ENCODE data around the gene TBC1D22B. TPM values are rescaled to one million over a fixed set of nuclear protein-coding genes. Genes with fewer than 3 reads are reported as not detected.

Gene TBC1D22B, protein sequence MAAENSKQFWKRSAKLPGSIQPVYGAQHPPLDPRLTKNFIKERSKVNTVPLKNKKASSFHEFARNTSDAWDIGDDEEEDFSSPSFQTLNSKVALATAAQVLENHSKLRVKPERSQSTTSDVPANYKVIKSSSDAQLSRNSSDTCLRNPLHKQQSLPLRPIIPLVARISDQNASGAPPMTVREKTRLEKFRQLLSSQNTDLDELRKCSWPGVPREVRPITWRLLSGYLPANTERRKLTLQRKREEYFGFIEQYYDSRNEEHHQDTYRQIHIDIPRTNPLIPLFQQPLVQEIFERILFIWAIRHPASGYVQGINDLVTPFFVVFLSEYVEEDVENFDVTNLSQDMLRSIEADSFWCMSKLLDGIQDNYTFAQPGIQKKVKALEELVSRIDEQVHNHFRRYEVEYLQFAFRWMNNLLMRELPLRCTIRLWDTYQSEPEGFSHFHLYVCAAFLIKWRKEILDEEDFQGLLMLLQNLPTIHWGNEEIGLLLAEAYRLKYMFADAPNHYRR
- 10 to 100 TPM in 2 of 4 donors, 1 to 10 TPM in 2; 6.4 to 11.2 (median 8.6) TPM for polyA plus RNA-seq
- long read RNA-seq, donor 1, result 0 reads
- long read RNA-seq, donor 2, result 0 reads
- long read RNA-seq, donor 3, result 0 reads
- long read RNA-seq, donor 4, result 0 reads
- long read RNA-seq, donor 5, result 0 reads
- long read RNA-seq, donor 6, result 0 reads
- long read RNA-seq, donor 7, partial matches to known transcripts, result 0 of 1 reads
- long read RNA-seq, donor 7, other reads (novel, unspliced or antisense), result 0 of 1 reads
- long read RNA-seq, donor 8, result 0 reads
- long read RNA-seq, donor 9, result 0 reads
- long read RNA-seq, donor 10, result 0 reads

DNA sequence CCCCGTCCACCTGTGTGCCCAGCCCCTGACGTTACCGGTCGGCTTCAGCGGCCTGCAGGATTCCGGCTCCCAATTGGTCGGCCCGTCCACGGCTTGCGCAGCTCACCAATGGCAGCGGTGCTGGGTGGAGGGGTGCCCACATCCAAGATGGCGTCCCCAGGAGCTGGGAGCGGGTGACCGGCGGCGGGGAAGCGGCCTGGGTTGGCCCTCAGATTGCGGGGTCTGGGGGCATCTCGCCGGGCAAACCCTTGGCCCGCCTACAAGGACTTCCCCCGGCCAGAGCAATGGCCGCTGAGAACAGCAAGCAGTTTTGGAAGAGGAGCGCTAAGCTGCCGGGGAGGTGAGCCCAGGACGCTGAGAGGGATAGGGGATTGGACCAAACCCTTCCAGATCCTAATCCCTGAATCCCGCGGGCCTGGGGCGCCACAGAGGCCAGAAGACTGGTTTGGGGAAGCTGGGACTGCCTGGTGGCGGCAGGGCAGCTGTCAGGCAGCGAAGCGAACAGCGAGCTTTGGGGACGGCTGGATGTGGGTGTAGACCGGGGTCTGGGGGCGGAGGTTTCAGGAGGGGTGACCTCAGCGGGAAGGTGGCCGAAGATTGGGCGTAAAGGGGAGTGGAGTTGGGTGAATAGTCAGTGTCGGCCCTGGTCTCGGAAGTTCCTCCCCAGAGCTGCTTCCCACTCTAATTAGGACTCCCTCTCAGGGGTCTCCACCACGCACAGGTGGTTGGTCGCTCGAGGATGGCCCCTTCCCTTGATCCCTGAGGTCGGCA, at the start of gene TBC1D22B, which contains the start of gene TMEM217:
Gene TBC1D22B (plus strand): TSS at position 139 of the 771 bp plus-strand sequence. CDS start 146 bp downstream, at position 285.
Gene TMEM217 (minus strand): TSS at position 511 of the 771 bp plus-strand sequence. CDS start 39,114 bp downstream, outside the sequence.
- peak; percentile 98 for DNase-seq
- no peak for FAIRE-seq
- H3K36me3 ChIP-seq (ENCODE audit: control insufficient read depth in 3 of 3, insufficient read depth in 2 of 3, low read depth in 1 of 3, low read length in 3 of 3), result no peaks in the 10 kb centered on the region
- H3K4me1 ChIP-seq (ENCODE audit: control insufficient read depth in 3 of 3, insufficient read depth in 2 of 3, low read depth in 1 of 3, low read length in 2 of 3), result peaks cover 2 to 14% (median 5%) of the 10 kb centered on the region in 3 donors
- WGBS, 3 donors, result 0% methylated on average over 43 to 45 of the region's 45 CpGs
- H3K27me3 ChIP-seq (ENCODE audit: control insufficient read depth in 3 of 3, insufficient read depth in 3 of 3, low read length in 3 of 3), result no peaks in the 10 kb centered on the region
- H3K27ac ChIP-seq (ENCODE audit: low read depth in 1 of 3, low read length in 2 of 3), result peak within 1 kb of the TSS; percentile 61 to 86 (median 72)
- no peaks in the 10 kb centered on the region for H3K9me3 ChIP-seq (ENCODE audit: control insufficient read depth in 2 of 2, insufficient read depth in 1 of 2, low read depth in 1 of 2, low read length in 1 of 2)
- H3K4me3 ChIP-seq (ENCODE audit: low read depth in 1 of 3, low read length in 3 of 3), result peak within 1 kb of the TSS; percentile 63 to 89 (median 81)

DNA sequence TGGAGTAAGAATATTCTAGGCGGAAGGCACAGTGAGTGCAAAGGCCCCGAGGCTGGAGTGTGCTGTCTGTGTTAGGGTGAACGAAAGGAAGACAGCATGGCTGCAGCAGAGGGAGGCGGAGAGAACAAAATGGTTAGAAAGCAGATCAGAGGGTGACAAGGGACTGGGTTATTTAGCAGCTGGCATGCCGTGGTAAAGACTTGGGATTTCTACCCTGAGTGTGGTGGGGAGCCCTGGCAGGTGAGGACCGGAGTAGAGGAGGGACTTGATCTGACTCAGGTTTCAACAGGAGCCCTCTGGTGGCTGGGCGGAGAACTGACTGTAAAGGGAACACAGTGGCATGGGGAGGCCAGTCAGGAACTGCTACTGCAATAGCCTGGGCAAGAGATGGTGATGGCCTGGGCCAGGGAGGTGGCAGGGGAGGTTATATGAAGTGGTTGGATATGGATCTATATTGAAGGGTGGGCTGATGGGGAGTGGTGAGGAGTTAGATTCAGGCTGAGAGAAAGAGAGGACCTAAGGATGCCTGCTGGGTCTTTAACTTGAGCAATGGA, 49.6 kb upstream of the TBC1D22B start:
- no peak for FAIRE-seq
- WGBS, 3 donors, result 53 to 62% (median 54%) methylated on average over 7 of the region's 7 CpGs
- no peaks in the 10 kb centered on the region for H3K27me3 ChIP-seq (ENCODE audit: control insufficient read depth in 3 of 3, insufficient read depth in 3 of 3, low read length in 3 of 3)

DNA sequence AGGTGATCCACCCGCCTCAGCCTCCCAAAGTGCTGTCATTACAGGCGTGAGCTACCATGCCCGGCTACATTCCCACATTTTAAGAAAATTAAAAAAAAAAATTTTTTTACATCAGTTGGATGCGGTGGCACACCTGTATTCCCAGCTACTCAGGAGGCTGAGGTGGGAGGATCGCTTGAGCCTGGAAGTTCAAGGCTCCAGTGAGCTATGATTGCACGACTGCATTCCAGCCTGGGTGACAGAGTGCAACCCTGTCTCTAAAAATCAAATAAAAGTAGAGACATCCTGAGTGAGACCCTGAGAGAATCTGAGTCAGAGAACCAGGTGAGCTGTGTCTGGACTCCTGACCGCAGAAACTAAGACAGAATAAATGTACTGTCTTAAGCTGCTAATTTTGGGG, 48.8 kb upstream of the TBC1D22B start:
- no peak for DNase-seq
- FAIRE-seq, result no peak
- Histone ChIP-seq H3K27ac (ENCODE audit: low read depth in 1 of 3, low read length in 2 of 3) (no peak overlapping the region), H3K4me3 (ENCODE audit: low read depth in 1 of 3, low read length in 3 of 3) (no peak overlapping the region), H3K27me3 (ENCODE audit: control insufficient read depth in 3 of 3, insufficient read depth in 3 of 3, low read length in 3 of 3) (no peaks in the 10 kb centered on the region), H3K4me1 (ENCODE audit: control insufficient read depth in 3 of 3, insufficient read depth in 2 of 3, low read depth in 1 of 3, low read length in 2 of 3) (peaks cover 3 to 15% (median 6%) of the 10 kb centered on the region in 3 donors), H3K36me3 (ENCODE audit: control insufficient read depth in 3 of 3, insufficient read depth in 2 of 3, low read depth in 1 of 3, low read length in 3 of 3) (no peaks in the 10 kb centered on the region), H3K9me3 (ENCODE audit: control insufficient read depth in 2 of 2, insufficient read depth in 1 of 2, low read depth in 1 of 2, low read length in 1 of 2) (no peaks in the 10 kb centered on the region)
- WGBS, 3 donors, result 83 to 92% (median 89%) methylated on average over 7 of the region's 7 CpGs

More for the DNA sequence above, 49.6 kb upstream of the TBC1D22B start:
- Histone ChIP-seq H3K27ac (ENCODE audit: low read depth in 1 of 3, low read length in 2 of 3) (no peak overlapping the region), H3K9me3 (ENCODE audit: control insufficient read depth in 2 of 2, insufficient read depth in 1 of 2, low read depth in 1 of 2, low read length in 1 of 2) (no peaks in the 10 kb centered on the region), H3K4me3 (ENCODE audit: low read depth in 1 of 3, low read length in 3 of 3) (no peak overlapping the region), H3K36me3 (ENCODE audit: control insufficient read depth in 3 of 3, insufficient read depth in 2 of 3, low read depth in 1 of 3, low read length in 3 of 3) (no peaks in the 10 kb centered on the region), H3K4me1 (ENCODE audit: control insufficient read depth in 3 of 3, insufficient read depth in 2 of 3, low read depth in 1 of 3, low read length in 2 of 3) (peaks cover 3 to 22% (median 6%) of the 10 kb centered on the region in 3 donors)
- peak; percentile 89 to 92 for DNase-seq

DNA sequence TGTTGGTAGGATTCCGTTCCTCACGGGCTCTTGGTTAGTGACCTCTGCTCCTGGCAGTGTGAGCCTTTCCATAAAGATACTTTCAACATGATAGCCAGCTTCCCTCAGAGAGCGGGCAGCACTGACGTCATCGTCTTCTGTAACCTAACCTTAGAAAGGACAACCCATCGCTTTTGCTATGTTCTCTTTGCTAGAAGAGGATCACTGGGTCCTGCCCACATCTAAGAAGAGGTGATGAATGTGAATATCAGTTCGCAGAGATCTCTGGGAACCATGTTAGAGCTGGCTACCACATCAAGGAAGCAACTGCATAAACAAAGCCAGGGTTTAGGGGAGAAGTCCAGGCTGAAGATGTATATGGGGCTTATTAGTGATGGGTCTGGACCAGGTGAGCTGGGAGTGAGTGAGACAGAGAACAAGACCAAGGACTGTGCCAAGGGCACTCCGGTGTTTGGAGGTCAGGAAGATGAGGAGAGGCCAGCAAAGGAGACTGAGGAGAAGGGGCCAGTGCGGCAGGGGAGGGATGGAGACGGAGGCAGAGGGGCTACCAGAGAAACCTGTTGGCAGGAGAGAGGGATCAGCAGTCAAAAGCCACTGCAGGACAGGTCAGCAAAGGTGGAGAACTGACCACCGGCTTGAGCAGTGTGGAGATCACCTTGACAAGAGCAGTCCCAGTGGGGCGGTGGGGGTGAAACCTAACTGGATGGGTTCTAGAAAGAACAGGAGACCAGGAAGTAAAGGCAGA, 47.9 kb upstream of the TBC1D22B start:
- 80 to 86% (median 86%) methylated on average over 12 of the region's 12 CpGs for WGBS, 3 donors
- Histone ChIP-seq H3K4me3 (ENCODE audit: low read depth in 1 of 3, low read length in 3 of 3) (no peak overlapping the region), H3K4me1 (ENCODE audit: control insufficient read depth in 3 of 3, insufficient read depth in 2 of 3, low read depth in 1 of 3, low read length in 2 of 3) (peaks cover 3 to 8% (median 6%) of the 10 kb centered on the region in 3 donors), H3K27ac (ENCODE audit: low read depth in 1 of 3, low read length in 2 of 3) (peak overlapping the region in 1 of 3 donors; percentile 68), H3K36me3 (ENCODE audit: control insufficient read depth in 3 of 3, insufficient read depth in 2 of 3, low read depth in 1 of 3, low read length in 3 of 3) (no peaks in the 10 kb centered on the region), H3K27me3 (ENCODE audit: control insufficient read depth in 3 of 3, insufficient read depth in 3 of 3, low read length in 3 of 3) (no peaks in the 10 kb centered on the region), H3K9me3 (ENCODE audit: control insufficient read depth in 2 of 2, insufficient read depth in 1 of 2, low read depth in 1 of 2, low read length in 1 of 2) (no peaks in the 10 kb centered on the region)
- FAIRE-seq (no peak), DNase-seq (no peak)

DNA sequence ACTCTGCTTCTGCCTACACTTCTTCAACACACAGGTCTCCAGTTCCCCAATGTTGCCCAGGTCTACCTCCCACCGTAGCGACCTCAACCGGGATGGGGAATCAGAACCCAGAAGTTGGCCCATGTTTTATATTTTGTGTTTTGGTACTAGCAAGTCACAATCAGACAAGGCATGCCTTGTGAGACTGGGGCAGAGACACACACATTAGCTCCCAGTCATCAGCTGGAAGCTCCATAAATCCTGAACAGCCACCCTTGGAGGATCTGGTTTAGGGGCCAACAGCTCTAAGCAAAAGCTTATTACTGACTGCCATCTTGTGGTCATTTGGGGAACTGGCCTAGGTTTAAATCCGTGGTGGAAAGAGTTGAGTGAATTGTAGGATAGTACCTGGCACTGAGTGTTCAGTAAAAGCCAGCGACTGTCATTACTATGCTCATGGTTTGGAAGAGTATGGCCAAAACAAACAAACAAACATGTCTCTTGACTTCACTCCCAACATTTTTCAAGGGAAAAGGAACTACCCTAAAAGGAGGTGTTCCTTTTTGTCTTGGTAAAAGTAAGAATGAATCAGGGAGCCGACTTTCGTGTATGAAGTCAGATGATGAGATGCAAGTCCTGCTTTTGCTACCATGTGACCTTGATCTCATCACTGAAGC, 47.1 kb upstream of the TBC1D22B start:
- DNase-seq (peak; percentile 88), FAIRE-seq (no peak)
- H3K4me3 ChIP-seq (ENCODE audit: low read depth in 1 of 3, low read length in 3 of 3), result no peak overlapping the region
- H3K27ac ChIP-seq (ENCODE audit: low read depth in 1 of 3, low read length in 2 of 3), result peak overlapping the region in 1 of 3 donors; percentile 68
- H3K4me1 ChIP-seq (ENCODE audit: control insufficient read depth in 3 of 3, insufficient read depth in 2 of 3, low read depth in 1 of 3, low read length in 2 of 3), result peaks cover 0 to 3% (median 2%) of the 10 kb centered on the region in 3 donors
- no peaks in the 10 kb centered on the region for H3K9me3 ChIP-seq (ENCODE audit: control insufficient read depth in 2 of 2, insufficient read depth in 1 of 2, low read depth in 1 of 2, low read length in 1 of 2)
- no peaks in the 10 kb centered on the region for H3K27me3 ChIP-seq (ENCODE audit: control insufficient read depth in 3 of 3, insufficient read depth in 3 of 3, low read length in 3 of 3)
- H3K36me3 ChIP-seq (ENCODE audit: control insufficient read depth in 3 of 3, insufficient read depth in 2 of 3, low read depth in 1 of 3, low read length in 3 of 3), result no peaks in the 10 kb centered on the region
- WGBS, 3 donors, result 59 to 65% (median 65%) methylated on average over 7 of the region's 7 CpGs

DNA sequence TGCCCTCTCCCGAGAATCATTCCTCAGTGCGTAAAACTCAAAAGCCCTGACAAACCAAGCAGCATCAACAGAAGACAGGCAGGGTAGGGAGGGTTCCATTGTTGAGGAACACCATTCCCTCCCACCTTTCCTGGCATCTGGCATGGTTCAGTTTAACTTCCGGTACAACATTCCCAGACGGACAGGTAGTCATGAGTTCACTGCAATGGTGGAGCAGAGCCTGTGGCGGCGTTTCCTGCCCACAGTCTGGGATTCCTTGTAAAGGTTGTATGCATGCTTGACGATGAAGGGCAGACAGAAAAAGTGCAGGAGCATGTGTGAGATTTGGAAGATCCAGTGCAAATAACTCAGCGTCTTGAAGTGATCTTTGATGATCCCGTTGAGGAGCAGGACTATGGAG, 45.3 kb upstream of the TBC1D22B start:
- FAIRE-seq, result no peak
- H3K27ac ChIP-seq (ENCODE audit: low read depth in 1 of 3, low read length in 2 of 3), result no peak overlapping the region
- no peaks in the 10 kb centered on the region for H3K9me3 ChIP-seq (ENCODE audit: control insufficient read depth in 2 of 2, insufficient read depth in 1 of 2, low read depth in 1 of 2, low read length in 1 of 2)
- H3K4me1 ChIP-seq (ENCODE audit: control insufficient read depth in 3 of 3, insufficient read depth in 2 of 3, low read depth in 1 of 3, low read length in 2 of 3), result peaks cover 0 to 3% (median 0%) of the 10 kb centered on the region in 3 donors
- no peak overlapping the region for H3K4me3 ChIP-seq (ENCODE audit: low read depth in 1 of 3, low read length in 3 of 3)
- H3K27me3 ChIP-seq (ENCODE audit: control insufficient read depth in 3 of 3, insufficient read depth in 3 of 3, low read length in 3 of 3), result no peaks in the 10 kb centered on the region
- no peaks in the 10 kb centered on the region for H3K36me3 ChIP-seq (ENCODE audit: control insufficient read depth in 3 of 3, insufficient read depth in 2 of 3, low read depth in 1 of 3, low read length in 3 of 3)
- no peak for DNase-seq
- 84 to 89% (median 85%) methylated on average over 9 of the region's 9 CpGs for WGBS, 3 donors

DNA sequence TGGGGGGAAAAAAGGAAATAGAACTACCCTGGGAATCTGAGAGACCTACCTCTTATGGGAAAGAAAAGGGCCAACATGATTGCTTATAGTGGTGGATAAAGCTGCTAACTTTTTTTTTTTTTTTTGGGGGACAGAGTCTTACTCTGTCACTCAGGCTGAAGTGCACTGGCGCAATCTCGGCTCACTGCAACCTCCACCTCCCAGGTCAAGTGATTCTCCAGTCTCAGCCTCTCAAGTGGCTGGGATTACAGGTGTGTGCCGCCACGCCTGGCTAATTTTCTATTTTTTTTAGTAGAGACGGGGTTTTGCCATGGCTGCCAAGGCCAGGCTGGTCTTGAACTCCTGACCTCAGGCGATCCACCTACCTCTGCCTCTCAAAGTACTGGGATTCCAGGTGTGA, 39.5 kb upstream of the TBC1D22B start:
- Histone ChIP-seq H3K4me1 (ENCODE audit: control insufficient read depth in 3 of 3, insufficient read depth in 2 of 3, low read depth in 1 of 3, low read length in 2 of 3) (peaks cover 0 to 5% (median 0%) of the 10 kb centered on the region in 3 donors), H3K9me3 (ENCODE audit: control insufficient read depth in 2 of 2, insufficient read depth in 1 of 2, low read depth in 1 of 2, low read length in 1 of 2) (no peaks in the 10 kb centered on the region), H3K4me3 (ENCODE audit: low read depth in 1 of 3, low read length in 3 of 3) (no peak overlapping the region), H3K36me3 (ENCODE audit: control insufficient read depth in 3 of 3, insufficient read depth in 2 of 3, low read depth in 1 of 3, low read length in 3 of 3) (no peaks in the 10 kb centered on the region), H3K27me3 (ENCODE audit: control insufficient read depth in 3 of 3, insufficient read depth in 3 of 3, low read length in 3 of 3) (no peaks in the 10 kb centered on the region), H3K27ac (ENCODE audit: low read depth in 1 of 3, low read length in 2 of 3) (no peak overlapping the region)
- DNase-seq (no peak), FAIRE-seq (no peak)
- WGBS, 3 donors, result 75 to 89% (median 81%) methylated on average over 6 of the region's 6 CpGs

Measured in small intestine (tissue), 16 donors.